NCI-H82 treated with DMSO at 0.1 percent for 48 hours (cell line): ENCODE data around the gene RHOB.
"Not testable (repeated sequence)": the region's sequence is repeated elsewhere in the genome, so short reads cannot be mapped to it uniquely, and the experiment has no call there.

Experiments
- DNase-seq: peaks from one replicate; lab custom pipeline; 2025; ENCODE audit not compliant: unreplicated experiment; lab: John Stamatoyannopoulos, UW

RHOB gene

GRCh38 chr2:20451761-20452499, 5.1 kb downstream of the RHOB start:
- DNase-seq: no peak

- DNase-seq: no peak
These were observed 5.7 kb downstream of the RHOB start for GRCh38 chr2:20452551-20452950.

GRCh38 chr2:20453087-20453486, 6.2 kb downstream of the RHOB start:
- no peak for DNase-seq

GRCh38 chr2:20454036-20454981, 7.4 kb downstream of the RHOB start:
- no peak for DNase-seq

- no peak for DNase-seq
These were observed 8.3 kb downstream of the RHOB start for GRCh38 chr2:20455076-20455587.

GRCh38 chr2:20456116-20456571, 9.3 kb downstream of the RHOB start:
- no peak for DNase-seq

GRCh38 chr2:20456636-20457426, 10.0 kb downstream of the RHOB start:
- no peak for DNase-seq

GRCh38 chr2:20457661-20458630, 11.1 kb downstream of the RHOB start:
- no peak for DNase-seq

GRCh38 chr2:20458737-20459484, 12.0 kb downstream of the RHOB start:
- DNase-seq: not testable (repeated sequence)

- DNase-seq: peak; percentile 77
These were observed 19.0 kb downstream of the RHOB start for GRCh38 chr2:20465716-20466394.

- DNase-seq: no peak
These were observed 21.1 kb downstream of the RHOB start for GRCh38 chr2:20467789-20468548.

- DNase-seq: no peak
These were observed 22.0 kb downstream of the RHOB start for GRCh38 chr2:20468549-20469500.

GRCh38 chr2:20469595-20469994, 22.7 kb downstream of the RHOB start:
- no peak for DNase-seq

GRCh38 chr2:20470211-20470610, 23.3 kb downstream of the RHOB start:
- DNase-seq: no peak

GRCh38 chr2:20471148-20471547, 24.3 kb downstream of the RHOB start:
- DNase-seq: no peak

GRCh38 chr2:20471902-20472559, 25.2 kb downstream of the RHOB start:
- no peak for DNase-seq
